ENCODE data around the gene KRT82.

Gene KRT82

DNA sequence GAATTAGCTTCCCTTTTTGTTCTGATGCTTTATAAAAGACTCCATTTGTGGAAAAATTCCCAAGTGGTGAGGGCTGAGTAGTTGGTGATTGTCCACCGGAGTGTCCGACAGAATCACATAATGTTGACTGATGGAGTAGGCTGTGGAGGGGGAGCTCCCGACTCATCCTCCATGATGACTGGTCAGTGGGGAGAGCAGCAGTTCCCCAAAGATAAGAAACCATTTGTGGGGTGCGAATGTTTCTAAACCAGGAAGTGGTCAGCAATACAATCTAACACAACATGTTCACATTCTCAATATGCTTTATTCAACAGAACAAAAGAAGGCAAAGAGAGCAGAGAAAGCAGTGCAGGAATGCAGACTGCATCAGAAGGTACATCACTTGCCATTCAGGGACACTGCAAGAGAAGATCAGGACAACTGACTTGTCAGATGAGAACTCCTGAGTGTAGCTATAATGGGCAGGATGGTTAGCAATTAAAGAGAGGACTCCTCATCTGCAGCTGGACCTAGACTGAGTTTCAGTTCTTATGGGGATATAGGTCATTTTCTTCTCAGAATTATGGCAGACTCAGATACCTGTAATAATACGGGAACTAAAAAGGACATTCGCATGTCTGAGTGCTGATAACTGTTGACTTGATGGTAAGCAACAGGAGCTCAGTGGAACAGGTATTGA lies 40.4 kb upstream of the KRT82 start:
- H3K27ac ChIP-seq = no peak overlapping the region
- TF ChIP-seq, protein P1, sequence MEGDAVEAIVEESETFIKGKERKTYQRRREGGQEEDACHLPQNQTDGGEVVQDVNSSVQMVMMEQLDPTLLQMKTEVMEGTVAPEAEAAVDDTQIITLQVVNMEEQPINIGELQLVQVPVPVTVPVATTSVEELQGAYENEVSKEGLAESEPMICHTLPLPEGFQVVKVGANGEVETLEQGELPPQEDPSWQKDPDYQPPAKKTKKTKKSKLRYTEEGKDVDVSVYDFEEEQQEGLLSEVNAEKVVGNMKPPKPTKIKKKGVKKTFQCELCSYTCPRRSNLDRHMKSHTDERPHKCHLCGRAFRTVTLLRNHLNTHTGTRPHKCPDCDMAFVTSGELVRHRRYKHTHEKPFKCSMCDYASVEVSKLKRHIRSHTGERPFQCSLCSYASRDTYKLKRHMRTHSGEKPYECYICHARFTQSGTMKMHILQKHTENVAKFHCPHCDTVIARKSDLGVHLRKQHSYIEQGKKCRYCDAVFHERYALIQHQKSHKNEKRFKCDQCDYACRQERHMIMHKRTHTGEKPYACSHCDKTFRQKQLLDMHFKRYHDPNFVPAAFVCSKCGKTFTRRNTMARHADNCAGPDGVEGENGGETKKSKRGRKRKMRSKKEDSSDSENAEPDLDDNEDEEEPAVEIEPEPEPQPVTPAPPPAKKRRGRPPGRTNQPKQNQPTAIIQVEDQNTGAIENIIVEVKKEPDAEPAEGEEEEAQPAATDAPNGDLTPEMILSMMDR (IDR thresholded peaks at IDR 0.05; ENCODE audit: low read depth, low read length, missing control alignments) = no peak
- in situ Hi-C loops (cut with HindIII; ENCODE audit: low pct_ligation_motif_present, low sequenced_read_pairs) = no loop called here
- H3K27me3 ChIP-seq (replicated peaks) = no peaks in the 10 kb centered on the region
- H3K4me3 ChIP-seq (ENCODE audit: low read depth, low read length) = no peak overlapping the region
- no peak for DNase-seq
- no peaks in the 10 kb centered on the region for H3K36me3 ChIP-seq (replicated peaks)

DNA sequence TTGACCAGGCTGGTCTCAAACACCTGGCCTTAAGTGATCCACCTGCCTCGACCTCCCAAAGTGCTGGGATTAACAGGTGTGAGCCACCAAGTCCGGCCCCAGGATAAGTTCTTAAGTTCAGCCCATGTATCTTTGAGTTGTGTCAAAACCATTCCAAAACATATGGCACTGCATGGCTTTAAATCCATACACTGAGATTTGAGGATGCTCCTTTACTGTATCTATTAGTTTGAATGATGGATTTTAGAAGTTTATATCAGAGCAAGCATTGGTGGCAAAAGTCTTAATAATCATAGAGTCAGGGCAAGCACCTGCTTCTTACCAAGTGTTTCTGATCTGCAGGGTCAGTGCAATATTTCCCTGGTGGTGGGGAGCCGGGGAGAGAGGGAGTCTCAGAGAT lies 39.7 kb upstream of the KRT82 start:
- Histone ChIP-seq H3K36me3 (replicated peaks) (no peaks in the 10 kb centered on the region), H3K4me3 (ENCODE audit: low read depth, low read length) (no peak overlapping the region), H3K27me3 (replicated peaks) (no peaks in the 10 kb centered on the region), H3K27ac (no peak overlapping the region)
- TF ChIP-seq, protein P1 (IDR thresholded peaks at IDR 0.05; ENCODE audit: low read depth, low read length, missing control alignments) = no peak
- no peak for DNase-seq
- in situ Hi-C loops (cut with HindIII; ENCODE audit: low pct_ligation_motif_present, low sequenced_read_pairs) = no loop called here

- TF ChIP-seq, protein P1 (IDR thresholded peaks at IDR 0.05; ENCODE audit: low read depth, low read length, missing control alignments) = no peak
- in situ Hi-C loops (cut with HindIII; ENCODE audit: low pct_ligation_motif_present, low sequenced_read_pairs) = no loop called here
- H3K4me3 ChIP-seq (ENCODE audit: low read depth, low read length) = no peak overlapping the region
These were observed 38.8 kb upstream of the KRT82 start for GRCh38 chr12:52444647-52445595.

GRCh38 chr12:52443966-52444365 lies 37.8 kb upstream of the KRT82 start:
- no peaks in the 10 kb centered on the region for H3K36me3 ChIP-seq (replicated peaks)
- DNase-seq = no peak
- no peak overlapping the region for H3K4me3 ChIP-seq (ENCODE audit: low read depth, low read length)
- in situ Hi-C loops (cut with HindIII; ENCODE audit: low pct_ligation_motif_present, low sequenced_read_pairs) = no loop called here
- no peak overlapping the region for H3K27ac ChIP-seq
- no peaks in the 10 kb centered on the region for H3K27me3 ChIP-seq (replicated peaks)
- TF ChIP-seq, protein P1 (IDR thresholded peaks at IDR 0.05; ENCODE audit: low read depth, low read length, missing control alignments) = no peak

More at GRCh38 chr12:52444647-52445595, 38.8 kb upstream of the KRT82 start:
- no peak for DNase-seq
- H3K27me3 ChIP-seq (replicated peaks) = no peaks in the 10 kb centered on the region
- no peaks in the 10 kb centered on the region for H3K36me3 ChIP-seq (replicated peaks)
- H3K27ac ChIP-seq = no peak overlapping the region

DNA sequence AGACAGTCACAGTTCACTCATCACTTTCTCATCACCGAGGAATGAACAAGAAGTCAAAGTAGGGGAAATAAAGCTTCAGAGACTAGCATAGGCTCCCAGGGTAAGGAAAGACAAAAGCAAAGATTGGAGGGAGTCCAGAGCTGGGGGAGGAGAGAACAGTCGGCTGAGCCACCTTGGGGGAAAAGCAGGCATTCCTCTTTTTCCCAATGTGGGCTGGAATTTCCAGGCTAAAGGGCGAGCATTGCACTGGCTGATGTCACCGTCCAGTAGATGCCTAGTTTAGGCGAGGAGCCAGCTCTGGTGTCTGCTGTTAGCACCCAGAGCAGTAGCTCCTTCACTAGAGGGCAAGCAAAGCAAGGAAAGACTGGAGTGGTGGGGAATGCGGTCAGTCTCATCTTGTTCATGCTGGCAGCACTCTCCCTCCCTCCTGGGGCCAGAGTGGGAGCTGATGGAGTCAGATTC lies 36.5 kb upstream of the KRT82 start:
- TF ChIP-seq, protein P1 (IDR thresholded peaks at IDR 0.05; ENCODE audit: low read depth, low read length, missing control alignments) = peak; percentile 51

More for the DNA sequence above, 36.5 kb upstream of the KRT82 start:
- Histone ChIP-seq H3K4me3 (ENCODE audit: low read depth, low read length) (no peak overlapping the region), H3K27ac (no peak overlapping the region), H3K36me3 (replicated peaks) (no peaks in the 10 kb centered on the region), H3K27me3 (replicated peaks) (no peaks in the 10 kb centered on the region)
- peak; percentile 42 for DNase-seq
- in situ Hi-C loops (cut with HindIII; ENCODE audit: low pct_ligation_motif_present, low sequenced_read_pairs) = no loop called here

Data from brain microvascular endothelial cell (primary cell).